ENCODE results near the gene FGD3. TPM values are rescaled to one million over a fixed set of nuclear protein-coding genes. Genes with fewer than 3 reads are reported as not detected.

The FGD3 gene
- total RNA-seq, 1 experiment from 2014 or later, result 26.6 TPM

- H3K27me3 Mint-ChIP-seq (ENCODE audit: insufficient read depth, unreplicated experiment), result no peaks in the 10 kb centered on the region
- intact Hi-C loops (cut with micrococcal nuclease; ENCODE audit: unreplicated experiment), result loop anchor here (1.0 kb wide), 2 partner anchors 9 to 16 kb away; no protein-coding TSS in a partner anchor
- H3K4me3 Mint-ChIP-seq (ENCODE audit: unreplicated experiment), result peak overlapping the region; percentile 78
- no peak for TF ChIP-seq CTCF (IDR thresholded peaks at IDR 0.05; ENCODE audit: insufficient read depth in 1 of 2, low read depth in 1 of 2, low read length in 1 of 2, severe bottlenecking in 1 of 2, unreplicated experiment in 1 of 2)
- H3K4me1 ChIP-seq, result peaks cover 47% of the 10 kb centered on the region
- no peaks in the 10 kb centered on the region for H3K9me3 Mint-ChIP-seq (ENCODE audit: unreplicated experiment)
- DNase-seq, result peak in 1 of 2 experiments; percentile 46
- no peak overlapping the region for H3K4me3 ChIP-seq (ENCODE audit: low read depth, low read length)
- peaks cover 13% of the 10 kb centered on the region for H3K9me3 ChIP-seq
- CTCF ChIA-PET, result interaction anchor here (0.7 kb wide), 1 partner anchor 17 kb away, joined by 3 read pairs; no protein-coding TSS in a partner anchor
- peak overlapping the region; percentile 99 for H3K27ac Mint-ChIP-seq (ENCODE audit: unreplicated experiment)
- BruUV-seq (replicated peaks), result TSS peak; percentile 91
- H3K36me3 Mint-ChIP-seq (ENCODE audit: insufficient read depth, unreplicated experiment), result peaks cover 46% of the 10 kb centered on the region
- peaks cover 7% of the 10 kb centered on the region for H3K4me1 Mint-ChIP-seq (ENCODE audit: low read depth, unreplicated experiment)
- POLR2A ChIA-PET, result interaction anchor here (0.5 to 1.0 kb wide), 4 partner anchors 10 to 48 kb away, joined by 3 to 4 read pairs (median 3); no protein-coding TSS in a partner anchor
- H3K27me3 ChIP-seq (replicated peaks; ENCODE audit: control insufficient read depth, insufficient read depth, low read length), result no peaks in the 10 kb centered on the region
- H3K36me3 ChIP-seq (ENCODE audit: control insufficient read depth, insufficient read depth, low read length), result no peaks in the 10 kb centered on the region; the same call in none of the 2 replicates
These were observed 26.4 kb downstream of the FGD3 start for GRCh38 chr9:92973700-92974099.

GRCh38 chr9:92974161-92974661, 26.9 kb downstream of the FGD3 start:
- peak overlapping the region; percentile 99 for H3K27ac Mint-ChIP-seq (ENCODE audit: unreplicated experiment)
- H3K36me3 ChIP-seq (ENCODE audit: control insufficient read depth, insufficient read depth, low read length), result no peaks in the 10 kb centered on the region; the same call in none of the 2 replicates
- H3K36me3 Mint-ChIP-seq (ENCODE audit: insufficient read depth, unreplicated experiment), result peaks cover 51% of the 10 kb centered on the region
- peak overlapping the region; percentile 78 for H3K4me3 Mint-ChIP-seq (ENCODE audit: unreplicated experiment)
- no peak for TF ChIP-seq CTCF (IDR thresholded peaks at IDR 0.05; ENCODE audit: insufficient read depth in 1 of 2, low read depth in 1 of 2, low read length in 1 of 2, severe bottlenecking in 1 of 2, unreplicated experiment in 1 of 2)
- H3K4me3 ChIP-seq (ENCODE audit: low read depth, low read length), result peak overlapping the region; percentile 22
- CTCF ChIA-PET, result interaction anchor here (0.7 kb wide), 1 partner anchor 18 kb away, joined by 3 read pairs; no protein-coding TSS in a partner anchor
- H3K4me1 Mint-ChIP-seq (ENCODE audit: low read depth, unreplicated experiment), result peaks cover 7% of the 10 kb centered on the region
- no peaks in the 10 kb centered on the region for H3K27me3 Mint-ChIP-seq (ENCODE audit: insufficient read depth, unreplicated experiment)
- H3K9me3 Mint-ChIP-seq (ENCODE audit: unreplicated experiment), result no peaks in the 10 kb centered on the region
- peaks cover 47% of the 10 kb centered on the region for H3K4me1 ChIP-seq
- DNase-seq, result peak; percentile 80 to 92
- H3K9me3 ChIP-seq, result peaks cover 13% of the 10 kb centered on the region
- BruUV-seq (replicated peaks), result no TSS peak
- H3K27me3 ChIP-seq (replicated peaks; ENCODE audit: control insufficient read depth, insufficient read depth, low read length), result no peaks in the 10 kb centered on the region
- POLR2A ChIA-PET, result interaction anchor here (0.5 to 1.0 kb wide), 3 partner anchors 10 to 48 kb away, joined by 3 to 4 read pairs (median 3); no protein-coding TSS in a partner anchor
- intact Hi-C loops (cut with micrococcal nuclease; ENCODE audit: unreplicated experiment), result loop anchor here (1.0 kb wide), 2 partner anchors 10 to 17 kb away; no protein-coding TSS in a partner anchor

GRCh38 chr9:92974761-92975755, 27.7 kb downstream of the FGD3 start:
- TSS peak; percentile 67 for BruUV-seq (replicated peaks)
- H3K4me3 ChIP-seq (ENCODE audit: low read depth, low read length), result peak overlapping the region; percentile 22
- H3K27ac Mint-ChIP-seq (ENCODE audit: unreplicated experiment), result peak overlapping the region; percentile 99
- peaks cover 44% of the 10 kb centered on the region for H3K4me1 ChIP-seq
- H3K4me3 Mint-ChIP-seq (ENCODE audit: unreplicated experiment), result peak overlapping the region; percentile 78
- TF ChIP-seq CTCF (IDR thresholded peaks at IDR 0.05; ENCODE audit: insufficient read depth in 1 of 2, low read depth in 1 of 2, low read length in 1 of 2, severe bottlenecking in 1 of 2, unreplicated experiment in 1 of 2), result no peak
- ChIA-PET POLR2A (no interaction called here), CTCF (no interaction called here)
- intact Hi-C loops (cut with micrococcal nuclease; ENCODE audit: unreplicated experiment), result loop anchor here (1.0 kb wide), 2 partner anchors 11 to 18 kb away; no protein-coding TSS in a partner anchor
- peaks cover 13% of the 10 kb centered on the region for H3K9me3 ChIP-seq
- no peaks in the 10 kb centered on the region for H3K27me3 Mint-ChIP-seq (ENCODE audit: insufficient read depth, unreplicated experiment)
- H3K9me3 Mint-ChIP-seq (ENCODE audit: unreplicated experiment), result peaks cover 4% of the 10 kb centered on the region
- no peaks in the 10 kb centered on the region; the same call in none of the 2 replicates for H3K36me3 ChIP-seq (ENCODE audit: control insufficient read depth, insufficient read depth, low read length)
- peaks cover 7% of the 10 kb centered on the region for H3K4me1 Mint-ChIP-seq (ENCODE audit: low read depth, unreplicated experiment)
- no peak for DNase-seq
- no peaks in the 10 kb centered on the region for H3K27me3 ChIP-seq (replicated peaks; ENCODE audit: control insufficient read depth, insufficient read depth, low read length)
- H3K36me3 Mint-ChIP-seq (ENCODE audit: insufficient read depth, unreplicated experiment), result peaks cover 59% of the 10 kb centered on the region
